Ecto neural progenitor cell (in vitro differentiated cells): ENCODE measurements around the gene ANGEL1.
A peak's percentile ranks its signal among the peaks of the same experiment; 100 is the strongest.

Experiments used
- DNase-seq: peaks from one replicate; pipeline ENCODE4 v3.0.0-alpha.2; 2018; ENCODE audit warnings: low spot score

ANGEL1 gene, protein sequence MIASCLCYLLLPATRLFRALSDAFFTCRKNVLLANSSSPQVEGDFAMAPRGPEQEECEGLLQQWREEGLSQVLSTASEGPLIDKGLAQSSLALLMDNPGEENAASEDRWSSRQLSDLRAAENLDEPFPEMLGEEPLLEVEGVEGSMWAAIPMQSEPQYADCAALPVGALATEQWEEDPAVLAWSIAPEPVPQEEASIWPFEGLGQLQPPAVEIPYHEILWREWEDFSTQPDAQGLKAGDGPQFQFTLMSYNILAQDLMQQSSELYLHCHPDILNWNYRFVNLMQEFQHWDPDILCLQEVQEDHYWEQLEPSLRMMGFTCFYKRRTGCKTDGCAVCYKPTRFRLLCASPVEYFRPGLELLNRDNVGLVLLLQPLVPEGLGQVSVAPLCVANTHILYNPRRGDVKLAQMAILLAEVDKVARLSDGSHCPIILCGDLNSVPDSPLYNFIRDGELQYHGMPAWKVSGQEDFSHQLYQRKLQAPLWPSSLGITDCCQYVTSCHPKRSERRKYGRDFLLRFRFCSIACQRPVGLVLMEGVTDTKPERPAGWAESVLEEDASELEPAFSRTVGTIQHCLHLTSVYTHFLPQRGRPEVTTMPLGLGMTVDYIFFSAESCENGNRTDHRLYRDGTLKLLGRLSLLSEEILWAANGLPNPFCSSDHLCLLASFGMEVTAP

GRCh38 chr14:76812422-76813383 lies at the start of gene ANGEL1:
Gene ANGEL1, minus strand, starts transcription at chr14:76812882. Its CDS starts 55 bp downstream, at chr14:76812827.
- DNase-seq = peak; percentile 95

DNA sequence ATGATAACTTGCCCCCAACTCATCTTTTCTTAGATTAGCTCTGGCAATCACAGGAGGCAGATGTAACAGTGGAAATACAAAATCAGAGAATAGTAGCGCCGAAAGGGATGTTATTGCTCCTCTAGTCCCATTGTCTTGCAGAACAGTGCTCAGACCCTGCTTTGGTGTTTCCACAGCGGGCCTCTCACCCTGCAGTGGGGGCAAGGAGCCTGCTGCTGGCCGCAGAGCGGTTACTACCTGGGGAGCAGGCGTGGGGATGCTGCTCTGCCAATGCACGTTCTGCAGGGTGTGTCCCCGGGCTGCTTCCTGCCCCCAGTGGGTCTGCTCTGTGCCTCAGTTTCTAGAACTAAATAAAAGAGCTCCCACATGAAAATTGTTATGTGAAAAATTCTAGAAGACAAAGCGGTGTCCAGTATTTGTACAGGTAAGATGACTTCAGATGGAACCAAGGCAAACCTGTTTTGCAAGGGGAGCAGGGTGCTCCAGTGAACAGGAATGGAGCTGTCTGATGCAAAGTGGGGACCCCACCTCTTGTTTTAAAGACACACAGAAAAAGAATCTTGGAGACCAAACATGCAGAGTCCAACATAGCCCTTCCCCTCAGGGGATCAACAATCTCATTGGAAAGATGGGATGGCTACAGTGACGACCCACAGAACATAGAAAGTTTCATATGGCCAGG lies 49.0 kb upstream of the ANGEL1 start:
- no peak for DNase-seq

GRCh38 chr14:76856769-76857168 lies 44.1 kb upstream of the ANGEL1 start:
- no peak for DNase-seq

DNA sequence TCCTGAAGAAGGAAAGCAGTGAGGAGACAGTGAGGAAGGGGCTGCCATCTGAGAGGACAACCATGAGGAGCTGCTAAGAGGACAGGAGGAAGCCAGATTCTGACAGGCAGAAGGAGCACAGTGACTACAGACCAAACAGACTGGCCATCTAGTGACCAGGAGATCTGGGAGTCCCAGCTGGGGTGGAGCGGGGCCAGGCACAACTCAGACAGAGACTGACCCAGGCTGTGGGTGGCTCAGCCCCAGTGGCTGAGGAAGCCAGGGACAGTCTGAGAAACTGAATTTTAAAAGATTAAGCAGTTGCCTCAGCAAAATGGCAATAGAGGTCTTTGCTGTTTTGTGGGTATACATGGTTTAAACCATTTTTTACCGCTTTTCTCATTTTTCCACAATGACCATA lies 42.4 kb upstream of the ANGEL1 start:
- DNase-seq = no peak

DNA sequence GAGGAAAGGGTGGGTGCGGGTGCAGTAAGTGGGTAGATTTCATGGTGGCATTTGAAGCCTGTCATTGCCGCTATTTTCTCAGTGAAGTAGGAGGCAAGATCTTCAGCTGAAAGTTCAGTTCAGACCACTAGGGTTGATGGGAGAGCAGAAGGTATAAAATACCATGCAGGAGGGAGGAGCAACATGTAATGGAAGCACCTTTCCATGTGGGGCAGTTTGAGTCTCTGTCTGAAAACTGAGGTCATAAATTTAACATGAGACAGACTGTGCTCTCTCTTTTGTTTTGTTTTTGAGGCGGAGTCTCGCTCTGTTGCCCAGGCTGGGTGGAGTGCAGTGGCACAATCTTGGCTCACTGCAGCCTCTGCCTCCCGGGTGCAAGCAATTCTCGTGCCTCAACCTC lies 36.2 kb upstream of the ANGEL1 start:
- DNase-seq = no peak

GRCh38 chr14:76846331-76847047 lies 33.8 kb upstream of the ANGEL1 start:
- DNase-seq = no peak

DNA sequence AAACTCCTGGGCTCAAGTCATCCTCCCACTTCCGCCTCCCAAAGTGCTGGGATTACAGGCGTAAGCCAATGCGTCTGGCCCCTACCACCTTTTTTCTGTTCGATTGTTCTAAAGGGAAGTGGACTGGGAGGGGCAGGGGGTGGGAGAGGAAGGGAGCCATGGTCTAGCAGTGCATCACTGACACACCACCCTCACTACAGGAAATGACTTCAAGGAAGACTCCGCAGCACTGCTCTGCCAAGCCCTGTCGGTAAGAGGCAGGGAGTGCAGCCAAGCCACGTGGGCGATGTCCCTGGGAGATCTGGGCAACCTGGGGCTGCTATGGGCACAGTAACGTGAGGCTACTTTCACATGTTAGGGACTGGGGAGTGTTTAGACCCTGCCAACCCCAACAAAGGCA lies 31.5 kb upstream of the ANGEL1 start:
- no peak for DNase-seq

GRCh38 chr14:76842414-76842813 lies 29.7 kb upstream of the ANGEL1 start:
- DNase-seq = no peak

- DNase-seq = no peak
Measured at GRCh38 chr14:76837524-76837923, 24.8 kb upstream of the ANGEL1 start.

DNA sequence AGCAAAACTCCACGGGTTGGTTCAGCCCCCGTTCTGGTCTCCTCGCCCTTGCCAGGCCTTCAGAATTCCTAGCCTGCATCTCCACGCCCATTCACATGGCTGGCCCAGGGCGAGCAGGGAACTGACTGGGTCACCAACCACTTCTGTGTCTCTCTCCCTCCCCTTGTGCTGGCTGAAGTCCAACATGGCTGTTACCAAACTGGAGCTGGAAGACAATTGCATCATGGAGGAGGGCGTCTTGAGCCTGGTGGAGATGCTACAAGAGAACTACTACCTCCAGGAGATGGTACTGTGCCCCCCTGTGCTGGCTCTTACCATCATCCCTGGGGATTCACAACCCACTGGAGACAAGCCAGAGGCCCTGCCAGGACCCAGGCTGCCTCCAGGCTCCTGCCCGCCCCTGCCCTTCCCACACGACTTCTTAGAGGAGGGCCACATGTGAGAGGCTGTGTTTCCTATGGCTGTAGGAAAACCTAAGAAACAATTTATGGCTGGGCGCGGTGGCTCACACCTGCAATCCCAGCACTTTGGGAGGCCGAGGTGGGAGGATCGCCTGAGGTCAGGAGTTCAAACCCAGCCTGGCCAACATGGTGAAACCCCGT lies 23.4 kb upstream of the ANGEL1 start:
- no peak for DNase-seq

DNA sequence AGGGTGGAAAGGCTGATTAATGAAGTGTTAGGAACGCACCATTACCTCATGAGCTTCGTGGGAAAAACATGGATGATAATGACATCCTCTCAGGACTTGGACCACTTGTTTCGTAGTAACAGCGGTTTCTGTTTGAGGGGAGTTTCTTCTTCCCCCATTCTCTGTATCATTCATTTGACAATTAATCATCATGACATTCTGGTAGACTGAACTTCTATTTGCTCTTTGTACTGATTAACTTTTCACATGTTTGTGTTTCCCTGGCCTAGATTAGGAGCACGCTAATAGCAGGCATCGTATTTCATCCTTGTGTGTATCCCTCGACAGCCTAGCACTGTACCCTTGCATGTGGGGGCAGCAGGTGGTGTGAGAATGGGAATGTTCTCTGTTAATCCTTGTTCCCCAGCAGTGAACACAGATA lies 21.6 kb upstream of the ANGEL1 start:
- no peak for DNase-seq

GRCh38 chr14:76833011-76833410 lies 20.3 kb upstream of the ANGEL1 start:
- no peak for DNase-seq

GRCh38 chr14:76832503-76832988 lies 19.9 kb upstream of the ANGEL1 start:
- no peak for DNase-seq

- DNase-seq = no peak
Measured at GRCh38 chr14:76830556-76830955, 17.9 kb upstream of the ANGEL1 start.

DNA sequence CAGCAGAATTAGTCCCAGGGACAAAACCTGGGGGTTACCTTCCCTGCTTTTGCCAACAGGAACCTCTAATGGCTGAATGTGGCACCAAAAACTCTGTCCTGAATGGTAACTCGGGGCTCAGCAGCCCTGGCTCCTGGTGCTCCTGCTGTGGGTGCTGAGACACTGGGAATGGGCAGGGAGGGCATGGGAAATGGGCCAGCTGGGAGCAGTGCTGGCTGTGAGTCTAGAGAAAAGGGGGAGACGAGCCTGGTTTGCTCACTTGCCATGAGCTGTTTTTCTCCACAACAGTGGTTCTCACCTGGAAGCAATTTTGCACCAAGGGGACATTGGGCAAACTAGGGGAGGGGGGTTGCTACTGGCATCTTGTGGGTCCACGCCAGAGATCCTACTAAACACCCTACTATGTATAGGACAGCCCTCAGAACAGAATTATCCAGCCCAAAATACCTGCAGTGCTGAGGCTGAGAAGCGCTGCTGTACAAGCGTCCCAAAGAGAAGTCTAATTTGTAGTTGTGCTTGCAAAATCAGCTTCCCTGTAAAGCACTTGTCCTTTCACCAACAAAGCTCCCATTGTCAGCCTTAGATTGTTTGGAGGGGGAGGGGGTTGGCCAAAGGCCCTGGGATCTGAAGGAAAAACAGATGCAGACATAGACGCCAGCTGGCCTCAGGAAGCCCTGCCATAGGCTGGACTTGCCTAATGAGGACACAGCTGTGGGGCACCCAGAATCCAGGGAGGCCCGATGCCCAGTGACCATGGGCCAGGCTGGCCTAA lies 17.2 kb upstream of the ANGEL1 start:
- DNase-seq = no peak

GRCh38 chr14:76829013-76829365 lies 16.3 kb upstream of the ANGEL1 start:
- DNase-seq = no peak

DNA sequence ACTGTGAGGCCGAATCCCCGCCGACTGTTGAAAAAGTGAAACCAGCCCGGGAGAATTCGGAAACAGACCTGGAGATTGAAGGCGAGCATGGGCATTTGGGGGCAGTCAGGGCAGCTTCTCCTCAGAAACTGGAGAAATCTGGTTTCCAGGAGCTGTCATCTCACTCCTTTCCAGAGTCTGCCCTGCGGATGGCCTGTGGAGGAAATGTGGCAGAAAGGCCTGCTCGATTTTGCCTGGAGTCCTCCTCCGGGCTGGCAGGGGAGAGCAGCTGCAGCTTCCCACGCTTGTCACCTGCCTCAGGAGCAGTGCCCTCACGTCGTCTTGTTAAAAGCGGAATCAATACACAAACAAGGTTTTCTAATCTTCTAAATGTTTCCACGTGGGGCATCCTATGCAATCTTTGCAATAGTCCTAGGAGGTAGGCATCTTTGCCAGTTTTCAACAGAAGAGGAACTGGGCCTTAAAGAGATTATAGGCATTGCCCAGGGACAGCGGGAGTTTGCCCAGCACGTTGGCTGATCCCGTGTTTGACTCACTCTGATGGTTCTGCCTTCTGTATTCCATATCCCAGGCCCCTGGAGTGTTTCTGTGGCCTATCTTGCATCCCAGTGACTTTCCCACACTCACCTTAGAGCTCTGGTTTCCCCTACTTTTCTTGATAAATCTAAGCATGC lies 15.8 kb upstream of the ANGEL1 start:
- DNase-seq = no peak

GRCh38 chr14:76827696-76828296 lies 15.1 kb upstream of the ANGEL1 start:
- no peak for DNase-seq

DNA sequence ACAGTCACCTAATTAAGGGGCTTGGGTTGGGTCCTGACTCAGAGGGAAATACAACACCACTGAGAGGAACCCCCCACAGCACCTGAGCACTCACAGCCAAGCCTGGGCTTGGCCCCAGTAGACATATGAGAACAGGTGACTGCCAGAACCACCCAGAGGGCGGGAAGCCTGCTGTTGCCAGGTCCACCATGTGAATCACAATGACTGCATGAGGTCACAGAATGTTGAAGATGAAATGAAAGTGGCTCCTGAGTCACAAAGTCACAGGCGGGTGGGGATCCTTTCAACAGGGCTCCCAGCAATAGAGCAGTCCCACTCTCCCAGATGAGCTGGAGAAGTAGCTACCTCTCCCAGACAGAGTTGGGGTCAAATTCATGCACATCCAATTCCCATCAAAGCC lies 13.4 kb upstream of the ANGEL1 start, which contains the start of gene LRRC74A:
Gene LRRC74A, plus strand, starts transcription at position 287 of the 400 bp plus-strand sequence. CDS start 290 bp downstream, outside the sequence.
- DNase-seq = no peak
